Measurements from ENCODE around the gene ATP8A2. TPM values are rescaled to one million over a fixed set of nuclear protein-coding genes. Genes with fewer than 3 reads are reported as not detected.

Gene ATP8A2
- total and polyA plus RNA-seq, 10 of the 15 experiments (the other 5 are each of a cell fraction or from before 2014, with no cell fraction given) = 0.01 to 0.04 (median 0.04) TPM; not detected in 7

DNA sequence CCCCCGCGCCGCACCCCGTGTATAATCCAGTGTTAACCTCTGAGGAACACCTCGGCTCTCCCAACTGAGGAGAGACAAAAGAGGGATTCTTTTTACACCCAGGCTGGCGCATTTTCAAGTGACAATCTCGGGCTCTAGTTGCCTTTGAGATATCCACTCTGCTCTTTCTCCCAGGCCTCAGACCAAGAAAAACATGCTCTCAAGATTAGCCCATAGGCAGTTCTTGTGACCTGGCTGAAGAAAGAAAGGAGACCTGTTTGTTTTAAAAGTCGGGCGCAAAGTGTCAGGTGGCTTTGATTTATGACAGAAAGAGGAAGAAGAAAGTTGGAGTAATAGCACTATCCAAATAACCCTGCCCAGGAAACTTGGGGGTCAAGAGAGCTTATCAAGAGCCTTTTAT, 652.8 kb downstream of the ATP8A2 start (continued):
- no peak for TF ChIP-seq IRF3 (IDR thresholded peaks at IDR 0.05)

GRCh38 chr13:26025196-26025595, 653.4 kb downstream of the ATP8A2 start:
- Histone ChIP-seq H2AFZ (ENCODE audit: control insufficient read depth, low read depth, low read length) (no peak overlapping the region), H3K79me2 (ENCODE audit: control insufficient read depth, insufficient read depth, low read length) (no peaks in the 10 kb centered on the region), H3K4me2 (ENCODE audit: control insufficient read depth, insufficient read depth) (no peak overlapping the region), H3K27ac (ENCODE audit: control insufficient read depth, insufficient read depth) (no peak overlapping the region), H3K4me1 (ENCODE audit: control insufficient read depth, insufficient read depth, low read length) (no peaks in the 10 kb centered on the region), H3K27me3 (replicated peaks in 1 of 2; ENCODE audit: control insufficient read depth in 2 of 2, insufficient read depth in 2 of 2, low read length in 1 of 2) (no peaks in the 10 kb centered on the region; a peak in 2 of 4 replicates), H3K9me3 (replicated peaks; ENCODE audit: control insufficient read depth, insufficient read depth, low read length) (no peaks in the 10 kb centered on the region), H4K20me1 (ENCODE audit: control insufficient read depth, insufficient read depth) (no peaks in the 10 kb centered on the region), H3K4me3 (no peak overlapping the region), H3K36me3 (ENCODE audit: control insufficient read depth in 2 of 2, insufficient read depth in 2 of 2, low read length in 1 of 2) (no peaks in the 10 kb centered on the region), H3K9ac (ENCODE audit: control insufficient read depth, insufficient read depth, low read length) (no peak overlapping the region)
- FAIRE-seq (no peak), ATAC-seq (no peak), DNase-seq (ENCODE audit: low read depth, low spot score) (no peak)
- ChIA-PET RAD21 (ENCODE audit: unreplicated experiment) (no interaction called here), POLR2A (no interaction called here), SMC1A (ENCODE audit: uncharacterized antibody, unreplicated experiment) (no interaction called here), CTCF (no interaction called here)
- 28% methylated on average over 12 of the region's 12 CpGs for WGBS (ENCODE audit: insufficient coverage, insufficient replicate concordance, low lambda C conversion rate, missing lambda C conversion rate)
- BruUV-seq (replicated peaks) = no TSS peak
- in situ Hi-C loops (cut with MboI) (no loop called here), intact Hi-C loops (cut with micrococcal nuclease; ENCODE audit: unreplicated experiment) (no loop called here)
- no peak for TF ChIP-seq MXI1 (IDR thresholded peaks at IDR 0.05; ENCODE audit: low read depth, low read length)
- TF ChIP-seq NFYA (IDR thresholded peaks at IDR 0.05; ENCODE audit: borderline replicate concordance, low read depth, low read length) = no peak
- TF ChIP-seq FOS (IDR thresholded peaks at IDR 0.05; ENCODE audit: borderline replicate concordance, extremely low read depth, insufficient read length) = no peak
- no peak for TF ChIP-seq SUPT20H (IDR thresholded peaks at IDR 0.05; ENCODE audit: borderline replicate concordance, control insufficient read depth, low read depth, low read length)
- TF ChIP-seq TARDBP (IDR thresholded peaks at IDR 0.05; ENCODE audit: borderline replicate concordance) = no peak
- TF ChIP-seq CBX3 (IDR thresholded peaks at IDR 0.05; ENCODE audit: borderline replicate concordance, low read depth) = no peak
- no peak for TF ChIP-seq SP1 (IDR thresholded peaks at IDR 0.05; ENCODE audit: low read depth, low read length)
- TF ChIP-seq, protein P1, sequence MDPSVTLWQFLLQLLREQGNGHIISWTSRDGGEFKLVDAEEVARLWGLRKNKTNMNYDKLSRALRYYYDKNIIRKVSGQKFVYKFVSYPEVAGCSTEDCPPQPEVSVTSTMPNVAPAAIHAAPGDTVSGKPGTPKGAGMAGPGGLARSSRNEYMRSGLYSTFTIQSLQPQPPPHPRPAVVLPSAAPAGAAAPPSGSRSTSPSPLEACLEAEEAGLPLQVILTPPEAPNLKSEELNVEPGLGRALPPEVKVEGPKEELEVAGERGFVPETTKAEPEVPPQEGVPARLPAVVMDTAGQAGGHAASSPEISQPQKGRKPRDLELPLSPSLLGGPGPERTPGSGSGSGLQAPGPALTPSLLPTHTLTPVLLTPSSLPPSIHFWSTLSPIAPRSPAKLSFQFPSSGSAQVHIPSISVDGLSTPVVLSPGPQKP (IDR thresholded peaks at IDR 0.05; ENCODE audit: low read depth, low read length) = no peak
- no peak for TF ChIP-seq POLR2A (IDR thresholded peaks at IDR 0.05; ENCODE audit: low read depth, low read length)
- no peak for TF ChIP-seq SUZ12 (IDR thresholded peaks at IDR 0.05; ENCODE audit: unreplicated experiment)
- TF ChIP-seq SKIL (IDR thresholded peaks at IDR 0.05; ENCODE audit: low read depth, poor library complexity, severe bottlenecking) = no peak
- no peak for TF ChIP-seq ZBTB11 (CRISPR knock-in tag; IDR thresholded peaks at IDR 0.05)
- no peak for TF ChIP-seq ZNF384 (IDR thresholded peaks at IDR 0.05; ENCODE audit: borderline replicate concordance, low read depth, low read length)
- TF ChIP-seq SPI1 (IDR thresholded peaks at IDR 0.05; ENCODE audit: borderline replicate concordance, insufficient read depth, low read depth, low read length) = no peak
- TF ChIP-seq CREB1 (IDR thresholded peaks at IDR 0.05; ENCODE audit: low read depth) = no peak
- TF ChIP-seq BRCA1 (IDR thresholded peaks at IDR 0.05; ENCODE audit: low read depth, low read length) = no peak

All from GM12878 (cell line).